Measurements from ENCODE around the gene CRIP1. TPM values are rescaled to one million over a fixed set of nuclear protein-coding genes. Genes with fewer than 3 reads are reported as not detected.
A peak's percentile ranks its signal among the peaks of the same experiment; 100 is the strongest.

CRIP1 gene
- total RNA-seq, 4 donors from 2014 or later: 33.8 to 239 (median 37.8) TPM

DNA sequence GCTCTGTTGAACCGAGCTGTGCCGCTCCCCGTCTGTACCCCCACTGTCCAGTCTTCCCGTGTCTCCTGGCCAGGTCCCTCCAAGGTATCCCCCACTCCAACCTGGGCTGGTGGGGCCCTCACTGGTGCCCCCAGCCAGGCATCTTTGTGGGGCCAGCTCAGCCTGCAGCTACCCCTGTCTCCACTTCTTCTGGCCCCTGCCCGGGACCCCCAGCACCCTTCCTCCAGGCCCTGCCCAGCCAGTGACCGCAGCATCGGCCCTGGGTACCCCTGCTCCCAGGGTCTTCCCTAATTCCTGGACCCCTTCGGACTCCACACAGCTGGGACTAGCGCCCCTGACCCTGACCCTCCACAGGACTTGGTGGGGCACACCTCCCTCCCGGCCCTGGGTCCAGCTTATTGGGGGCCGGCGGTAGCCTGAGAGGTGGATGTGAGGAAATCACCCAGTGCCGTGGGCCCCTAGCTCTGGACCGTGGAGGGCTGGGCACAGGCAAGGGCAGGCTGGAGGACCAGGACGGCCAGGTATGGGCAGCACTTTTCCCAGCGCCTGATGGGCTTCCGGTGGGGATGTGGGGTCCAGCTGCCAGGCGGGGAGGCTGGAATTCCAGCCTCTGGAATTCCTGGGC is 4.1 kb upstream of the CRIP1 start:
- Histone ChIP-seq H3K9me3 (no peaks in the 10 kb centered on the region), H3K27ac (peak overlapping the region; percentile 80 to 96 (median 88)), H3K36me3 (no peaks in the 10 kb centered on the region), H3K27me3 (peaks cover 0 to 25% of the 10 kb centered on the region in 2 donors), H3K4me3 (peak overlapping the region in 1 of 4 donors; percentile 48), H3K4me1 (peaks cover 22 to 93% (median 43%) of the 10 kb centered on the region in 4 donors)
- TF ChIP-seq, protein P1, sequence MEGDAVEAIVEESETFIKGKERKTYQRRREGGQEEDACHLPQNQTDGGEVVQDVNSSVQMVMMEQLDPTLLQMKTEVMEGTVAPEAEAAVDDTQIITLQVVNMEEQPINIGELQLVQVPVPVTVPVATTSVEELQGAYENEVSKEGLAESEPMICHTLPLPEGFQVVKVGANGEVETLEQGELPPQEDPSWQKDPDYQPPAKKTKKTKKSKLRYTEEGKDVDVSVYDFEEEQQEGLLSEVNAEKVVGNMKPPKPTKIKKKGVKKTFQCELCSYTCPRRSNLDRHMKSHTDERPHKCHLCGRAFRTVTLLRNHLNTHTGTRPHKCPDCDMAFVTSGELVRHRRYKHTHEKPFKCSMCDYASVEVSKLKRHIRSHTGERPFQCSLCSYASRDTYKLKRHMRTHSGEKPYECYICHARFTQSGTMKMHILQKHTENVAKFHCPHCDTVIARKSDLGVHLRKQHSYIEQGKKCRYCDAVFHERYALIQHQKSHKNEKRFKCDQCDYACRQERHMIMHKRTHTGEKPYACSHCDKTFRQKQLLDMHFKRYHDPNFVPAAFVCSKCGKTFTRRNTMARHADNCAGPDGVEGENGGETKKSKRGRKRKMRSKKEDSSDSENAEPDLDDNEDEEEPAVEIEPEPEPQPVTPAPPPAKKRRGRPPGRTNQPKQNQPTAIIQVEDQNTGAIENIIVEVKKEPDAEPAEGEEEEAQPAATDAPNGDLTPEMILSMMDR (IDR thresholded peaks at IDR 0.05): no peak
- TF ChIP-seq POLR2A (IDR thresholded peaks at IDR 0.05): no peak
- DNase-seq: no peak

DNA sequence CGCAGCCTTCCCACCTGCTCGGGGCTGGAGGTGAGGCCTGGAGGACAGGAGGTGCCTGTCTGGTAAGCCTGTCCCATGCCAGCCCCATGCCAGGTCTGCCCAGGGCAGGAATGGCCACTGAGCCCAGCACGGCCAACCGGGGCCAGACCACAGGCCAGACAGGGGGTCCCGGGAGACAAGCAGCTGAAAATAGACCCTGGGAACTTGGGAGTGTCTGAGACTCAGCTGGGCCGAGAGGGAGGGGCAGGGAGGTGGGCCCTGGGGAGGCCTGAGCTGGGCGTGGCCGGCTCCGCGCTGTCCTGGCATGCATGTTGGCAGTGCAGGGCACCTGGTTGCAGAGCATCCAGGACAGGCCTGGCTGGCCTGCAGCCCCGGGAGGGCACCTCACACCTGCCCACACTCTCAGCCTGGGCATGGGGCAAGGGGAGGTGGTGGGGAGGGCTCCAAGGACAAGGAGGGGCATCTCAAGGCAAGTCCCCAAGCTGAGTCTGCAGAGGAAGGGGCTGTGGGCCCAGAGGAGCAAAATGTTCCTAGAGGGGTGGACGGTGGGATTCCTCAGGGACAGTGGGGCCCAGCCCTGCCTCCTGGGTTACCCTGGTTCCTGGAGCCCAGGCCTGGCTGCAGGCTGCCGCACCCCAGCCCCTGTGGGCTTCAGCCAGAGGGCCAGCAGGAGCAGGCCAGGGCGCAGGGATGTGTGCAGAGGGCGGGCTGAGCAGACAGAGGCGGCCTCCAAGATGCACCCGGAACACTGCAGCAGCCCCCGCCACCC is 3.2 kb upstream of the CRIP1 start:
- H3K27ac ChIP-seq: peak overlapping the region; percentile 80 to 96 (median 88)
- TF ChIP-seq, protein P1 (IDR thresholded peaks at IDR 0.05): no peak
- TF ChIP-seq POLR2A (IDR thresholded peaks at IDR 0.05): no peak
- H3K9me3 ChIP-seq: no peaks in the 10 kb centered on the region
- DNase-seq: peak in 1 of 3 donors; percentile 82
- no peak overlapping the region for H3K4me3 ChIP-seq
- peaks cover 0 to 4% (median 0%) of the 10 kb centered on the region in 3 donors for H3K36me3 ChIP-seq
- H3K4me1 ChIP-seq: peaks cover 19 to 94% (median 45%) of the 10 kb centered on the region in 4 donors
- peaks cover 0 to 18% of the 10 kb centered on the region in 2 donors for H3K27me3 ChIP-seq

DNA sequence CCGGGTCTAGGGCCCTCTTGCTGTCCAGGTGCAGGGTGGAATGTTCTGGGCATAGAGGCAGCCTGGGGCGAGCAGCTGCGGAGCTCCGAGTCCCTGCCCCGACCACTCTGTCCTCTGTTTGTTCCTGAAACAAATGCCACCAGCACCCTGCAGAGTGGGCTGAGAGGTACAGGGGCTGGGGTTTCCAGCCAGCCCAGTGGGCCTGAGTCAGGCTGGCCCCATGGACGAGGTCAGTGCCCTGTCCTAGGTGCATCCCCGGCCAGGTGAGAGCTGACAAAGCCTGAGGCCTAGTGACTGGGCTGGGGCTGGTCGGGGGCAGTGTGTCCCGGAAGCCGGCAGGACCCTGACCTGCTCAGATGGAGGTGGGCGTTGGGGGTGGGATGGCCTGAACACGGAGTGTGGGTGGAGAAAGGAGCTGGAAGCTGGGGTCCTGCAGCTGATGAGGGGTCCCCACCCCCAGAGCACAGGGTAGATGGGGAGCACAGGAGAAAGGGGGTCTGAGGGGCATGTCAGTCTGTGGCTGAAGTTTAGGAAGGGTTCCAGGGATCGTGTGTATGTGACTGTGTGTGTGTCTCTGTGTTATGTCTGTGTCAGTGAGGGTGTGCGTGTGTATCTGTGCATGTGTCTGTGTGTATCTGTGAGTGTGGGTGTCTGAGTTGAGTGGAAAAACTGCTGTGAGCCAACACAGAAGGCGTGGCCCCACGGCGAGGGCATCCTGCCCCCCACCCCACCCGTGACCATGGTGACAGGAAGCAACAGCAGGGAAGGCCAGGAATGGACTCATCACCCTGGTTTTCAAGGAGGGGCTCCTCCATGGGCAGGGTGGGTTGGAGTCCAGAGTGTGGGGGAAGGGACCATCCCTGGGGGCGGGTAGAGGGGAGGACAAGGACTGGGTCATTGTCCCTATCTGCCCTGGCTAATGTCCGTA is 2.4 kb upstream of the CRIP1 start:
- Histone ChIP-seq H3K27ac (peak overlapping the region; percentile 14 to 96 (median 88)), H3K9me3 (no peaks in the 10 kb centered on the region), H3K4me3 (no peak overlapping the region), H3K4me1 (peaks cover 19 to 95% (median 52%) of the 10 kb centered on the region in 4 donors), H3K36me3 (peaks cover 0 to 8% (median 0%) of the 10 kb centered on the region in 3 donors), H3K27me3 (peaks cover 0 to 9% of the 10 kb centered on the region in 2 donors)
- TF ChIP-seq, protein P1 (IDR thresholded peaks at IDR 0.05): no peak
- no peak for TF ChIP-seq POLR2A (IDR thresholded peaks at IDR 0.05)
- DNase-seq: peak in 1 of 3 donors; percentile 74

DNA sequence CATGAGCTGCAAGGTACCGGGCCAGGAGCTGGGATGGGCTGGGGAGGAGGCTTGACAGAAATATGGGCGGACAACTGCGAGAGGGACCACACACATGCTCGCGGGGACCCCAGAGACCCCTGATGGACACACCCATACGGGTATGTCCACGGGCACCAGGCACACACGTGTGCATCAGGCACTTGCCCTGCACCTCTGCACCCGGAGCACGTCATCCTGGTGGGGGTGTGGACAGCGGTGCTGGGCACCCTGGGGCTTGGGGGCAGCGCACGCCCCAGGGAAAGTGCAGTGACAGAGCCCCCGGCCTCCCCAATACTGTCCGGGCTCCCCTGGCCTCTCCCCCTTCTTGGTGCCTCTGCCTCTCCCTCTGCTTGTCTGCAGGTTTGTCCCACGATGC is 1.7 kb upstream of the CRIP1 start:
- Histone ChIP-seq H3K36me3 (peaks cover 0 to 8% (median 0%) of the 10 kb centered on the region in 3 donors), H3K4me3 (no peak overlapping the region), H3K9me3 (no peaks in the 10 kb centered on the region), H3K4me1 (peaks cover 19 to 92% (median 55%) of the 10 kb centered on the region in 4 donors), H3K27me3 (peaks cover 0 to 2% of the 10 kb centered on the region in 2 donors), H3K27ac (peak overlapping the region; percentile 54 to 89 (median 88))
- no peak for DNase-seq
- TF ChIP-seq, protein P1 (IDR thresholded peaks at IDR 0.05): no peak
- no peak for TF ChIP-seq POLR2A (IDR thresholded peaks at IDR 0.05)

DNA sequence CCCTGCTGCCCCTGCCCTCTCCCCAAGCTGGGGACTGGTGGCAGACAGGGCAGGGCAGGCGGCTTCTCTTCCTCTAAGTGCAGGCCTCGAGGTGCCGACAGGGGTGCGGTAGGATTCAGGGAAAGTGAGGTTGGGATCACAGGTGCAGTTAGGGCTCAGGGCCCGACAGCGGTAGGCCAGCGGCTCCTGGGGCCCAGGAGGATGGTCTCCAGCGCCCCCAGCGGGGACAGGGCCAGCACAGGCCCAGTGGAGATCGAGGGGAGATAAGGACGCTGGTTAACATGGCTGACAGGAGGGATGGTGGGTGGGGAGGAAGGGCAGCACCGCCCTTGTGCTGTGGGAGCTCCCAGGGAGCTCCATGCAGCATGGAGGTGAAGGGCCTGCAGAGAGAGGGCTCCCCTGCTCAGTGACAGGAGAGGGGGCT is 935 bp upstream of the CRIP1 start:
- Histone ChIP-seq H3K4me3 (peak overlapping the region; percentile 60 to 74 (median 60)), H3K4me1 (peaks cover 16 to 84% (median 50%) of the 10 kb centered on the region in 4 donors), H3K27me3 (no peaks in the 10 kb centered on the region), H3K27ac (peak overlapping the region; percentile 87 to 99 (median 92)), H3K9me3 (no peaks in the 10 kb centered on the region), H3K36me3 (peaks cover 0 to 8% (median 0%) of the 10 kb centered on the region in 3 donors)
- DNase-seq: peak in 2 of 3 donors; percentile 73
- TF ChIP-seq POLR2A (IDR thresholded peaks at IDR 0.05): no peak
- TF ChIP-seq, protein P1 (IDR thresholded peaks at IDR 0.05): peak in 5 of 6 experiments; percentile 11 to 30 (median 20)
